H4 (cell line): ENCODE results near the gene STARD7. TPM values are rescaled to one million over a fixed set of nuclear protein-coding genes. Genes with fewer than 3 reads are reported as not detected.
"Not testable (repeated sequence)": the region's sequence is repeated elsewhere in the genome, so short reads cannot be mapped to it uniquely, and the experiment has no call there.

Experiments used
- DNase-seq: peaks from one replicate; pipeline ENCODE4 v3.0.0-alpha.2; 2015; ENCODE audit warnings: low spot score
- total RNA-seq: library from RNA; depleted of rRNA; stranded (reverse); fragments of >200 nt; shearing (Covaris generic); gene quantifications from 2 replicates; pipeline ENCODE4 v1.2.3, GENCODE V29; 2014

The STARD7 gene
- total RNA-seq, 1 experiment from 2014 or later: 169 TPM

DNA sequence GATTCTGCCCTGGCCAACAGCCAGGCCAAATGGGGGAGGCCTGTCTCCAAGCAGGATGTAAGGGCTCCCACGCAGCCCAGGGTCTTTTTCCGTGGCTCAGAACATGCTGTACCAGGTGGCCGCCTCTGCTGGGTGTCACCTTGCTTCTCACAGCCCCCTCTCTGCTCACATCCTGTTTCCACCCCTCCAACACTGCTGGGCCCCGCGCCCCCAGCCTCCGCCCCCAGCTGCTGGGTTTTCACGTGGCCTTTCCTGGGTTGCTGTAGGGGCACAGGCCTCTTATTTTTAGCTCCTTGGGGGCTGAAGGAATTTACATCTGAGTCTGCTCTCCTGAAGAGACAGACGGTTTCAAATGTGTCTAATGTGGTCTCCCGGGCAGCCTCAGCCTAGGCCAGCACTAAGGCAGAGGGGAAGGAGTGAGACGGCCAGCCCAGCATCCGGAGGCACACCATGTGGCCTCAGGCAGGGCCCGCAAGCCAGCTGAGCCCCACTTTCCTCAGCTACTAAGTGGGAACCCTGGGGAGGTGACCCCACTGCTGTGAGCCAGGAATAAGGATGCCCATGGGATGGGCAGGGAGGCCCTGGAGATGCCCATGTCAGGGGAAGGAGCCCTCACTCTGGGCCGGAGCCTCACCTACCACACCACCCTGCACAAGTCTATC lies 44.7 kb downstream of the STARD7 start:
- DNase-seq: no peak

- no peak for DNase-seq
Observed at GRCh38 chr2:96163415-96163767, 45.2 kb downstream of the STARD7 start.

DNA sequence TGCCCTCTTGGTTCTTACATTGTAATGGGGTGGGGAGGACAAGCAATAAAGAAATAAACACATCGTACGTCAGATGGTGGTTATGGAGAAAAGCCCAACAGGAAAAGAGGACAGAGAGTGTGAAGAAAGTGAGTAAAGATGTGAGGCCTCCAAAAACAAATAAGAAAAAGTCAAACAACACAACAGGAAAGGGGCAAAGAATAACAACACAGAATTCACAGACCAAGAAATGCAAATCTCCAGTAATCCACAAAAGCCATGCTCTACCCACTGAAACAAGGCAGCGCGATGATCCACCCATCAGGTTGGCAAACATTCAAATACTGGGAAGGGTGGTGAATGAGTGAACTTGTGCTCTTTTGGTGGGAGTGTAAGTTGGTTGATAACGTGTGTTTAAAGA lies 46.7 kb downstream of the STARD7 start:
- DNase-seq: no peak

DNA sequence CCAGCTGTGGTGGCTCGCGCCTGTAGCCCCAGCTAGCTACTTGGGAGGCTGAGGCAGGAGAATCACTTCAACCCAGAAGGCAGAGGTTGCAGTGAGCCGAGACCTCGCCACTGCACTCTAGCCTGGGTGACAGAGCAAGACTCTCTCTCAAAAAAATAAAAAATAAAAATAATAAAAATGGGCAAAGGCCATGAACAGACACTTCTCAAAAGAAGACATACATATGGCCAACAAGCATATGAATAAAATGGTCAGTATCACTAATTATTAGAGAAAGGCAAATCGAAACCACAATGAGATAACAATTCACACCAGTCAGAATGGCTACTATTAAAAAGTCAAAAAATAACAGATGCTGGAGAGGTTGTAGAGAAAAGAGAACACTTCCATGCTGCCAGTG lies 48.3 kb downstream of the STARD7 start:
- DNase-seq: not testable (repeated sequence)

DNA sequence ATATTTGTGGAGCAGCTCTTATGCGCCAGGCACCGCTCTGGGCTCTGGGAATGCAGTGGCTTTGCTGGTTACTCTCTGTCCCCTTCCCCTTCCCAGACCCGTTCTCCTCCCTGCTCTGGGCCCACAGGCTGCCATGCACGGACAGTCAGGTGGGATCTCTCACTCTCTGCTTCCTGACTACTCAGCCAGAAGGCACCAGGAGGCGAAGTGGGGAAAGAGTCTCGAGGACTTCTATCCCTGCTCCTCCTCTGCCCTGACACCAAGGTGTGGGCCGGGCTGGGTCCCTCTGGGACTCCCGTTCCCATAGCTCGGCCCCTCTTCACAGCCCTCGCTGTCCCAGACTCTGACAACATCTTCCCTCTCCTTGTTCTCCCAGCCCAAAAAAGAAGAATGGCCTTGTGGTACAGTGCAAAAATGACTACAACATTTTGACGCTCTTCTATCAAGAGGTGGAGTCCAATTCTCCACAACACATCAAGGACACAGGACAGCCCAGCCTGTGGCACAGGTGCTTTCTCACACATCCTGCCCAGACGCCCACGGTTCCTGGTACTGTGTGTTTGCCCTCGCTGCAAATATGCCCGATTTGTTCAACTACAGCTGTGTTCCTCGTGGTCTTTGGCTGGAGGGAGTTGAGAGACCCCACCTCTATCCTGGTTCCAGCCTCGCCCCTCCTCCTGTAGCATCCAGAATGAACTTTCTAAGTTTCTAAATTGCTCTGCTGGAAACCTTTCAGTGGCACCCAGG lies 49.4 kb downstream of the STARD7 start:
- DNase-seq: no peak

- DNase-seq: no peak
Observed at GRCh38 chr2:96158554-96158940, 50.1 kb downstream of the STARD7 start.

DNA sequence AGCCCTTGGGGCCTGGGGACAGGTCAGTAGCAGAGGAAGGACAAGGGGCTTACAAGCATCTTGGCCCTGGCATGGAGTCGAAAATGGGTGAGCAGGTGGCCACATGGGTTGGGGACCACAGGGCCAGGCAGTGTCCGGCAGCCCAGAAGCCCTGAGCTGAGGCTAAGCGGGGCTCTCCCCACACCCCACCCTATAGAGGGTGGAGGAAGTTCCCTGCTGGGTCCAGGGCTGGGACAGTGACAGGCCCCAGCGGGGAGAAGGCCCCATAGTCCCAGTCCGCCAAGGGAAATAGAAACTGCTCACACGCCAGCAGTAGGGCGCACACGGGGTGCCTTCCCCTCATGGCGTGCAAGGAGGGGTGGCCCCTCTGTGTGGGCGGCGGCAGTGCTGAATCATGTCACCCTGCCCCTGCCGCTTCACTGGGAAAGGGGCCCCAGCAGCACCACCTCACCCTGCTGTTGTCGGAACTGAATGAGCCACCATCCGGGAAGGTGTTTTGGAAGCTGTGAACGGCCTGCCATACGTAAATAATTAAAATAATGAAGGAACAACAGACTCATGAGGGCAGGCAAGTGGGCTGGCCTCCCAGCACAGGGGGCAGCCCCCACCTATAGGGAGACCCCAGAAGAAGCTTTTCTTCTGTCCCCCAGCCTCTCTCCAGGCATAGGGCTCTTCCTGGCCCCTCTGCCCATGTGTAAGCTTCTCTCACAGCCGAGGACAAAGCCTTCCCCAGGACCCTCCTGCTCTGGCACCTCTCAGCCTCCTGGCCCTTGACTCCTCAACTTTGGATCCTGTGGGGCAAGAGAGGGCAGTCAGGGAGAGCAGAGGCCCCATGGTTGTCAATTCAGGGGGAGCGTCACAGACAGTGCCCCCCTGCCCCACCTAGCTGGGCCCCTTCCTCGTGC lies 50.7 kb downstream of the STARD7 start:
- DNase-seq: no peak

DNA sequence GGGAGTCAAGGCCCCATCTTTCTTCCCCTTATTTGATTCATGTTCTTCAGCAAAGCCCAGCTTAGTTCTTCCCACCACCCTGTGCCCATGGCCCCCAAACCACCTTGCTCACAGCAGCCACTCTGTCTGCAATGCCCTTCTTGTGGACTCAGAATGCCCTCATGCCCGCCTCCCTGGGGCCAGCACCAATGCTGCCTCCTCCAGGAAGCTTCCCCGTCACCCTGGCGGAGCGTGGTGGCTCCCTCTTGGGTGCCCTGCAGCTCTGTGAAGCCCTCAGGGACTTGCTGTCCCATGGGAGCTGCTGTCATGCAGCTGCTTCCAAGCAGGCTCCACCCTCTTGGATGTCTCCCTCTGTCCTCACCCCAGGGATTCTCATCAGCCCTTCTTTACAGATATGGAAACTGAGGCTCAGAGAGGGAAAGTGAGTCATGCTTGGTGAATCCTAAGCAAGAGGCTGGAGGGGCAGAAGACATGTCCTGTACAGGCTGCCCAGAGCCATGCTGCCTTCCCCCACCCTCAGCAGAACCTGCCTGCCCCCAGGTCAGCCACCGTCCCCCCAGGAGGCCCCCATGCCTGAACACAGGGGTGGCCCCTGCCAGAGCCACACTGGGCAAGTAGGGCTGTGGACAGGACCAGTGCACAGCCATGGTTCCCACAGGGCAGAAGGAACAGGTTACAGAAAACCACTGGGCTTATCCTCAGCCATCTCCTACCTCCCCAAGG lies 51.5 kb downstream of the STARD7 start:
- DNase-seq: no peak

GRCh38 chr2:96156011-96156820 lies 52.4 kb downstream of the STARD7 start:
- DNase-seq: no peak

GRCh38 chr2:96154506-96155380 lies 53.9 kb downstream of the STARD7 start:
- no peak for DNase-seq

DNA sequence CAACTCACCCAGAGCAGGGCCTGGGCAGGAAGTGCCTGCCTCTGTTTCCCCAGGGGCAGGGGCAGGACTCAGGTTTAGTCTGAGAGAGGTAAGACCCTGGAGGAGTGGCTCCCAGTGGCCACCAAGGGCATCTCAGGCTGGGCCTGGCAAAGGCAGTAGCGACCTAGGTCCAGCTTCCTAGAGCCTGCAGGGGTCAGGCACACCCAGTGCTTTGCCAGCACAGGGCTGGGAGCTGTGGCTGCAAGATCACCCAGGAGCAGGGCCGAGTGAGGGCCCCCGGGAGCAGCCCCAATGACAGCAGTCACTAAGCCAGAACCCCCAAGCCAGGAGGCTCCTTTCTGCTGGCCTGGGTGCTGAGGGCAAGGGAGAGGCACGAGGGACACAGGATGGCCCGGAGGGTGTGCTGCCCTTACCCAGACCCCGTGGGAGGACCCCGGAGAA lies 54.6 kb downstream of the STARD7 start:
- no peak for DNase-seq

DNA sequence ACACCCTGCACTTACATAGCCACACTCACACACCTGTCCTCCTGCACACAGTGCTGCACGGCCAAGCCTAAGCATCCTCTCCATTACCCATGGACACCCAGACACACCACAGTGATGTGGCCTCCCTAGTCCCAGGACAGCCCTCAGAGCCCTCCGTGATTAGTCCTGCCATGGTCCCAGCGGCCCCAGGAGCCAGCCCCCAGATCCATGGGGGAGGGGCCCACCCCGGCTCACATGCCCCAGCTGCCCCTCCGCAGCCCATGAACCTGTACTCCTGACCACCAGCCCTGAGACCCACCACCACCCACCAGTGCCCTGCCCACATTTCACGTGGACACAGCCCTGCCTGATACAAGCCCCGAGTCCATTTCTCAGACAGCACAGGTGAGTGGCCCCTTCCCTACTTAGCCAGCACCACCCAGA lies 55.3 kb downstream of the STARD7 start:
- DNase-seq: no peak

GRCh38 chr2:96152304-96153161 lies 56.1 kb downstream of the STARD7 start:
- no peak for DNase-seq

GRCh38 chr2:96151595-96152303 lies 56.9 kb downstream of the STARD7 start:
- no peak for DNase-seq

DNA sequence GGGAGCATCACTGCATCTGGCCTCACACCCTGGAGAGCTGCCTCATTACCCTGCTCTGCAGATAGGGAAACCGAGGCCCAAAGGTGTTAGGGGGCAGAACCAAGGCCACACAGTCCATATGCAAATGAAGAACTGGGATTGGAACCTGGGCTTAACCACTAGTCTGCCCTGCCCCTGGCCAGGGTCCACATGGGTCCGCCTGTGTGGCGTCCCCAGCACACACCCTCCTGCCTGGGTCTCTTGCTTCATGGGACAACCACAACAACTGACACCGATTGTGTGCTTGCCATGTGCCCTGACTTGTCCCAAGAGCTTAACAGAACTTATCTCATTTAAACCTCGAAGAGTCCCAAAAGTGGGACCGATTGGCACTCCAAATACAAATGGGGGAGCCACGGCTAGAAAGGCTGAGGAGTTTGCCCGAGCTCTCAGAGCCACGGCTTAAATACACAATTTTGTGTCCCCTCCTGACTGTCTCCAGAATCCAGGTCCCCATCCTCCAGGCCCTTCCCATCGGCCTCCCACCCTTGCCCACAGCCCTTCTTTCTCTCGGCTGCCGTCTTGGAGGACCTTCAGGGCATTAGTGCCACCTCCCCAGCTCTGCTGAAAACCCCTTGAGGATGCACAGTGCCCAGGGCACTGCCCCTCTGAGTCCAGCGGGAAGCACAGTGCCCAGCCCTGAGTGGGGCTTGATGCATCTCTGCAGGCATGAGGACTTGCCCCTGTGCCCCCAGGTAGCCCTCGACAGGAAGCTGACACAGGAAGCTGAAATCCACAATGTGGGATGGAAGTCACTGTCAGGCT lies 57.6 kb downstream of the STARD7 start:
- no peak for DNase-seq

DNA sequence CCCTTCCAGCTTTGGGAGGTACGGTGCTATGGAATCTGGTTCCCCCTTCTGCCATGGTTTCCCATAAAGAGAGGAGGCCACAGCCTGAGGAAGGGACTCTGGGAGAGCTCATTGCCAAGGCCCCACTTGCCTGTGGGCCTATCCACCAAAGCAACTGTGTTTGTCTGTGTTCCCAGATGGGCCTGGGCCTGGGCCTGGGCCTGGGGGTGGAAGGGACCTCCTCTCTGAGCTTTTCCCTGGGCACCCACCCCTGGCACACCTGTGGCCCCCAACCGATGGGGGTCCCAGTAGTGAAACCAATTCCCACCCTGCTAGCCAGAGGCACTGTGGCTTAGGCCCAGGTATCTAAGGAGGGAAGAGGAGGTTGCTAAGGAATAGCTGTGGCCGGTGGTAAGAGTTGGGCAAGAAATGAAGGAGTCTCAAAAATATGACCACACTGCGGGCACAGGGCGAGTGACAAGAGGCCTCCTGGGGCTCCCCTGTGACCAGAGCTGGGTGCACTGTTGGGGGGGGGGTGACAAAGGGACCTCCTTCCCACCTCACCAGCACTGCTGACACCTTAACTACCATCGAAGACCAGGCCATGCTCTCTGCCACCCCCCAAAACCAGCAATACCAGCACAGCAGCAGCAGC lies 58.5 kb downstream of the STARD7 start:
- DNase-seq: no peak
